ENCODE results near the gene PLOD2. TPM values are rescaled to one million over a fixed set of nuclear protein-coding genes. Genes with fewer than 3 reads are reported as not detected.

The PLOD2 gene
- total RNA-seq, 2 experiments from 2014 or later: 1.1 to 1.3 TPM

DNA sequence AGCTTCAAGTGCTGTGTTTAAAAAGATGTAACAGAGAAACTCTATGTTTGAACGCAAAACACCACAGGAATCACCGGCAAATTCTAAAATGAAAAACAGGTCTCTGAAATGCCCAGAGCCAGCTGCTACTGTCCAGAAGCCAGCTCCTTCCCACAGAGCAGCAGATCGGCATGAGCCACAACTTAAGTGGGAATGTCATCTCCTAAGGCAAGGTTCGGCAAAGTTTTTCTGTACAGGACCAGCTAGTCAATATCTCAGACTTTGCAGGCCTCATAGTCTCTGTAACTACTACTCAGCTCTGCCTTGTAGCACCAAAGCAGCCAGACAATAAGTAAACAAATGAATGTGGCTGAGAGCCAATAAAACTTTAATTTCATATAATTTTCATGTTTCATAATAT, 4.9 kb downstream of the PLOD2 start:
- no peak overlapping the region for H3K4me3 Mint-ChIP-seq
- ATAC-seq: no peak
- H3K27me3 Mint-ChIP-seq: peaks cover 21% of the 10 kb centered on the region
- ChIA-PET POLR2A (interaction anchor here (0.6 kb wide), 1 partner anchor 709 kb away, joined by 6 read pairs; no protein-coding TSS in a partner anchor), CTCF (interaction anchor here (0.9 to 1.0 kb wide), 2 partner anchors 10 to 33 kb away, joined by 3 read pairs; no protein-coding TSS in a partner anchor)
- no peak overlapping the region for H3K27ac Mint-ChIP-seq
- intact Hi-C loops (cut with DNase I, micrococcal nuclease): no loop called here
- no peaks in the 10 kb centered on the region for H3K9me3 Mint-ChIP-seq (ENCODE audit: low read depth)
- H3K4me1 Mint-ChIP-seq: peaks cover 7% of the 10 kb centered on the region
- no peaks in the 10 kb centered on the region for H3K36me3 Mint-ChIP-seq (ENCODE audit: low read depth)
- no peak for DNase-seq

DNA sequence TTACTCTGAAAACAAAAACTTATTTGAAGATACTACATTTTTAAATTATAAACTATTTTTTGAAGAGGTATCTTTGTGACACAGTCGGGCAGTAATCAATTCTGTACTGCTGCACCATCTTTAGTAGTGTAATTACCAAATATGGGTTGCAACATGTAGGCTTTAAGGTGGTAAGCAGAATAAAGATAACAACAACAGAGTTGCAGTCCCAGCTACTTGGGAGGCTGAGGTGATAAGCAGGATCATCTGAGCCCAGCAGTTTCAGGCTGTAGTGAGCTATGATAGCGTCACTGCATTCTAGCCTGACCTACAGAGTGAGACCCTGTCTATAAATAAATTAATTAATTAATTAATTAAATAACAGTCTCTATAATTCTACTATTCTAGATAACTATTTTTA, 6.0 kb downstream of the PLOD2 start:
- Mint-ChIP-seq H3K36me3 (ENCODE audit: low read depth) (no peaks in the 10 kb centered on the region), H3K4me3 (no peak overlapping the region), H3K4me1 (peaks cover 2% of the 10 kb centered on the region), H3K27me3 (peaks cover 16% of the 10 kb centered on the region), H3K9me3 (ENCODE audit: low read depth) (no peaks in the 10 kb centered on the region), H3K27ac (no peak overlapping the region)
- no peak for DNase-seq
- CTCF ChIA-PET: interaction anchor here (1.0 kb wide), 1 partner anchor 9 kb away, joined by 3 read pairs; no protein-coding TSS in a partner anchor
- no peak for ATAC-seq
- intact Hi-C loops (cut with DNase I, micrococcal nuclease): no loop called here
- POLR2A ChIA-PET: no interaction called here

DNA sequence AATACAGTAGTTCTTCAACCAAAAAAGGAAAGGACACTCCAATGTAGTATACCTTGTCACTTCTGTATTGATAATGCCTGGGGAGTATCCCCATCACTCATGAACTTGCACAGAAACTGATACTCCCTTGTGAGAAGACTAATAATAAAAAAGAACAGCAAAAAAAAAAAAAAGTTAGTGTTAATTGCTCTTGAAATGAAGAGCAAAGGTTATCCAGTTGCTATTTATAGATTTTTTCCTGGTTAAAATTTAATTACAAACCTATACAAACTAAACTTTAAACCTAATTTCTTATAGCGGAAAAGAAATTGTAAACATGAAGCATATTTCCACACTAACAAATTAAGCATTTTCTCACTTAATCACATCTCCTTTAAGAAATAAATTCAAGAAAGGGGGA, 6.7 kb downstream of the PLOD2 start:
- no peak for DNase-seq
- no peak overlapping the region for H3K4me3 Mint-ChIP-seq
- H3K27ac Mint-ChIP-seq: no peak overlapping the region
- no peaks in the 10 kb centered on the region for H3K4me1 Mint-ChIP-seq
- intact Hi-C loops (cut with DNase I, micrococcal nuclease): no loop called here
- ATAC-seq: no peak
- POLR2A ChIA-PET: no interaction called here
- no peaks in the 10 kb centered on the region for H3K9me3 Mint-ChIP-seq (ENCODE audit: low read depth)
- H3K27me3 Mint-ChIP-seq: peaks cover 13% of the 10 kb centered on the region
- CTCF ChIA-PET: no interaction called here
- H3K36me3 Mint-ChIP-seq (ENCODE audit: low read depth): no peaks in the 10 kb centered on the region

DNA sequence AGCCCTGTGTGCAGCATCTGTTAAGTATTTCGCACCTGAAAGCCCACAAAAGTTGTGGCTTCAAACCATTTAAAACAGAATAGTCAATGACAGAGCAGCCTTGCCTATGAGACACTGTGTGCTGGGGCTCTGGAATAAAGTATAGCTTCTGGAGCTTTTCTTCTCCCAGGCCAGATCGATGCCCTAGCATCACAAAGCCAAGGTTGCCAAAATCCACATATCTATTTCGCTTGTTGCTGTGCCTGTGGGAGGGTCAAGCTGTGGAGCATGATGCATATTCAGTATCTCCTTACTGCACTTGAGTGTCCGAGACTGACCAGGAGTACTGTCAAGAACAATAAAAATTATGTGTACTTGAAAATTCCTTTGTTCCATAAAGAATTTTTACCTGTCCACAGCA, 7.6 kb downstream of the PLOD2 start:
- no peak overlapping the region for H3K27ac Mint-ChIP-seq
- no peak overlapping the region for H3K4me3 Mint-ChIP-seq
- no peaks in the 10 kb centered on the region for H3K36me3 Mint-ChIP-seq (ENCODE audit: low read depth)
- ATAC-seq (no peak), DNase-seq (no peak)
- no peaks in the 10 kb centered on the region for H3K9me3 Mint-ChIP-seq (ENCODE audit: low read depth)
- ChIA-PET POLR2A (no interaction called here), CTCF (no interaction called here)
- intact Hi-C loops (cut with DNase I, micrococcal nuclease): no loop called here
- no peaks in the 10 kb centered on the region for H3K4me1 Mint-ChIP-seq
- H3K27me3 Mint-ChIP-seq: peaks cover 9% of the 10 kb centered on the region

DNA sequence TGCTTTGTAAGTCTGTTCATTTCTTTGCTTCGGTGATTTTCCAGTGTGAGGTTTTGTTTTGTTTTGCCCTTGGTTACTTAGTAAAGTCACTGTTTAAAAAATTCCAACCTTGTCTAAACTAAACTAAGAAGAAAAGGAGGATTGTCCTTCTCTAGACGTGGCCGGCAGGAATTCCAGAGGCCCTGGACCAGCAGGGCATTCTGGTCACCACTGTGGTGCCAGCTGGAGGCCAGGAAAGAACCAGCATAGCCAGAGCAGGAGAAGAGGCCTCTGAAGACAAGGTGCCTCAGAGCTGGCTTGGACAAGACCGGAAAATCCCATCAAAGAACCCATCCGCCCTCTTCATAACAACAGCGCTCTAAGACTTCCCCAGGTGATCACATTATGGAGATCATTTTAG, 8.2 kb downstream of the PLOD2 start:
- ATAC-seq (no peak), DNase-seq (no peak)
- ChIA-PET CTCF (no interaction called here), POLR2A (no interaction called here)
- intact Hi-C loops (cut with DNase I, micrococcal nuclease): no loop called here
- H3K9me3 Mint-ChIP-seq (ENCODE audit: low read depth): no peaks in the 10 kb centered on the region
- no peaks in the 10 kb centered on the region for H3K36me3 Mint-ChIP-seq (ENCODE audit: low read depth)
- no peaks in the 10 kb centered on the region for H3K4me1 Mint-ChIP-seq
- no peak overlapping the region for H3K27ac Mint-ChIP-seq
- no peak overlapping the region for H3K4me3 Mint-ChIP-seq
- H3K27me3 Mint-ChIP-seq: peaks cover 9% of the 10 kb centered on the region

DNA sequence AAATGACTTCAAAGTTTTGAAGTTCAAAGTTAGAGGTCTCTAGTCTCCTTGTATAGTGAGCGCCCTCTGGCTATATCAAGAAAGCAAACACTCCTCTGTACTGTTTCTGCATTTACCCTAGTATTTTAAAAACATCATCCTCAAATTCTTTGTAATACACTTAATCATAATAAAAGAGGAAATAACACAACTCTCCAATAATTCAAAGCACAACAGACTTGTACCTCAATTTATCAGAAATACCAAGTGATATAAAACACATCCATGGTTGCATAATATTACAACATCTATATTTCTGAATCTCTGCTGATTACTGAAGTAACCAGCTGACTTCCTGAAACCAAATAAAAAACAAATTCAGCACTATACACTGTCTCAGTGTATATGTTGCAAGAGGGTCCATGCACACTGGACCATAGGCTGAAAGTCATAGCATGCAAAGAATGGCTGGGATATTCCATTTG, 12.5 kb downstream of the PLOD2 start:
- no peak for ATAC-seq

DNA sequence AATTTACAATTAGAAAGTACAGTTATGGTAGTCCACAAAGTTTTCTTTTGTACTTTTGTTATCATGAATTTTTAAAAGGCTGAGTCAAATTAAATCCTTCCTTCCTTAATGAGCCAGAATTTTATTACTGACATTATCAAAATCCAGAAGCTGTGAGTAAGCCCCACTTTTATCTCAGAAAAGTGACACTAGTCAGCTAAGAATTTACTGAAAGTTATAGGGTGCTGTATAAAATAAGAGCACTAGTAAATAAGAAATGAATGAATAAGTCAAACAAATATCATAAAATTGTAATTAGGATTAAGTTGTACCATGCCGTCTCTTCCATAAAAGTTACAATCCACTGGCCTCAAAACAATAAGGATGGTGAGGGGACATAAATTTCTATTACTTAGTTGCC, 15.3 kb downstream of the PLOD2 start:
- no peak for ATAC-seq
- no peaks in the 10 kb centered on the region for H3K4me1 Mint-ChIP-seq

More for the DNA sequence above, 12.5 kb downstream of the PLOD2 start:
- ChIA-PET CTCF (no interaction called here), POLR2A (no interaction called here)
- intact Hi-C loops (cut with DNase I, micrococcal nuclease): no loop called here
- Mint-ChIP-seq H3K4me1 (no peaks in the 10 kb centered on the region), H3K27me3 (peaks cover 6% of the 10 kb centered on the region), H3K27ac (no peak overlapping the region), H3K9me3 (ENCODE audit: low read depth) (no peaks in the 10 kb centered on the region), H3K4me3 (no peak overlapping the region), H3K36me3 (ENCODE audit: low read depth) (no peaks in the 10 kb centered on the region)
- DNase-seq: no peak

DNA sequence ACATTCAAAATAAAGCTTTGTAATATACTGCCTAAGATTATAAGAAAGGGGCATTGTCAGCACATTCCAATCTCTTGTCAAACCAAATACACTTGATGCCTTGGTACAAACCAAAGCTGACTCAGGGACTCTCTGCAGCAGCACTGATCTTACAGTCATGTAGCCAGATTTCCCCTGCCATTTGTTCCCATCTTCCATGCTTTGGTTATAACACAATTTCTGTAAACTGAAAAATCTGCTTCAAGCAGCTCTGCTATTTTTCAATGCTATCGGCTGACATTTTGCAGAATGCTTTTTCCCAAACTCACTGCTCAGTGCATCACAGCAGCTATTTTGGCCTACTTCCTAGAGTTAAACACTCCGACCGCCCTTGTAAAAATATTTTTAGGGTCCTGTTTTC, 18.2 kb downstream of the PLOD2 start:
- Mint-ChIP-seq H3K9me3 (ENCODE audit: low read depth) (no peaks in the 10 kb centered on the region), H3K27me3 (peaks cover 3% of the 10 kb centered on the region), H3K4me3 (no peak overlapping the region), H3K27ac (no peak overlapping the region), H3K4me1 (no peaks in the 10 kb centered on the region), H3K36me3 (ENCODE audit: low read depth) (no peaks in the 10 kb centered on the region)
- ChIA-PET CTCF (no interaction called here), POLR2A (no interaction called here)
- ATAC-seq (no peak), DNase-seq (no peak)
- intact Hi-C loops (cut with DNase I, micrococcal nuclease): no loop called here

More for the DNA sequence above, 15.3 kb downstream of the PLOD2 start:
- Mint-ChIP-seq H3K4me3 (no peak overlapping the region), H3K36me3 (ENCODE audit: low read depth) (no peaks in the 10 kb centered on the region), H3K9me3 (ENCODE audit: low read depth) (no peaks in the 10 kb centered on the region), H3K27ac (no peak overlapping the region), H3K27me3 (peaks cover 3% of the 10 kb centered on the region)
- POLR2A ChIA-PET: no interaction called here
- intact Hi-C loops (cut with DNase I, micrococcal nuclease): no loop called here
- DNase-seq: no peak
- CTCF ChIA-PET: interaction anchor here (0.8 to 1.2 kb wide), 2 partner anchors 10 to 80 kb away, joined by 3 read pairs; no protein-coding TSS in a partner anchor

DNA sequence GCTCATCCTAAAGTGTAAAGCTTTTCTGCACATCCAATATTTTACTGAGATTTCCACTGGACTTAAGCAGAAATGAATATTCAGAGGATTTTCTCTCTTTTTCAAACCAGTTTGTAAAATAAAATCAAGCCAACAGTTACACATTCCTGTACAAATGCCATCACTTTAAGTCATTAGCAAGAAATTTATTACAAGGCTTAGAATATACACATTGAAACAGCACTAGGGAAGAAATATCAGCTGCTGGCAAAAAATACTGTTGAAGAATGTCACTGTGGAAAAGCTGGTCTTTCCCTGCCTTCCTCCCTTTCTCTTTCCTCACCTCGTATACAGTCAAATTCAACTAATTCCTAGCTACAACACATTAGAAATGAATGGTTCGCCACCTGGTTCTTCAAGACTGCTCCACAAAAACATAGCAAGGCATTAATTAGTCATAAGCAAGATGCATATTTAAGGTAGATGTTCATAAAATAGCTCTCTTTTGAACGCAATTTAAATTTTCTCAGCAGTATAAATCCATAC, 21.3 kb downstream of the PLOD2 start:
- DNase-seq (no peak), ATAC-seq (no peak)
- Mint-ChIP-seq H3K9me3 (ENCODE audit: low read depth) (no peaks in the 10 kb centered on the region), H3K36me3 (ENCODE audit: low read depth) (no peaks in the 10 kb centered on the region), H3K27me3 (peaks cover 3% of the 10 kb centered on the region), H3K4me3 (no peak overlapping the region), H3K27ac (no peak overlapping the region), H3K4me1 (no peaks in the 10 kb centered on the region)
- intact Hi-C loops (cut with DNase I, micrococcal nuclease): no loop called here
- CTCF ChIA-PET: no interaction called here
- POLR2A ChIA-PET: no interaction called here

DNA sequence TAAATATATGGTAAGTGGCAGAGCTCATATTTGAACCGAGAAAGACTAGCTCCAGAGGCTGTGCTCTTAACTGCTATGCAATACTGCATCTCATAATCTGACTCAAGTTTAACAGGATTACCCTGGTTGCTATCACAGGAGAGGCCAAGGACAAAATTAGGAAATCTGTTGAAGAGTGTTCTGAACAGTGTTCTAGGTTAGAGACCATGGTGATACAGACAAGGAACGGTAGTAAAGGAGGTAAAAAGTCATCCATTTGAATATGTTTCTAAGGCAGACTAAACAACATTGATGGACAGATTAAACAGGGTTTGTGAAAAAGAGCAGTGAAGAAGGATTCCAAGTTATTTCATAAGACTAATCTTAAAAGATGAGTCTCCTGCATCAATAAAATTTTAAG, 22.1 kb downstream of the PLOD2 start:
- ChIA-PET CTCF (no interaction called here), POLR2A (no interaction called here)
- DNase-seq: no peak
- Mint-ChIP-seq H3K27me3 (peaks cover 2% of the 10 kb centered on the region), H3K9me3 (ENCODE audit: low read depth) (no peaks in the 10 kb centered on the region), H3K27ac (no peak overlapping the region), H3K4me1 (no peaks in the 10 kb centered on the region), H3K36me3 (ENCODE audit: low read depth) (no peaks in the 10 kb centered on the region), H3K4me3 (no peak overlapping the region)
- intact Hi-C loops (cut with DNase I, micrococcal nuclease): no loop called here
- ATAC-seq: no peak

DNA sequence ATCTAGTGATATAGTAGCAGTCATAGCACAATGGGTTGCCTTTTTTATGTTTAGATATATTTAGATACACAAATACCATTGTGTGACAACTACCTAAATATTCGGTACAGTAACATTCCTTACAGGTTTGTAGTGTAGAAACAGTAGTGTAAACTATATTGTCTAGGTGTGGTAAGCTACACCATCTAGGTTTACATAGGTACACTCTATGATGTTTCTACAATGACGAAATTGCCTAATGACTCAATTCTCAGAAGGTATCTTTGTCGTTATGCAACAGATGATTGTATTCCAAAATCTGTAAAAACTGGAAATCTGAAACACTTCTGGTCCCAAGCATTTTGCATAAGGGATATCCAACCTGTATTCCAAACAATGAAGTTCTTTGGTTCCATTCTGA, 24.3 kb downstream of the PLOD2 start:
- intact Hi-C loops (cut with DNase I, micrococcal nuclease): no loop called here
- no peak for DNase-seq
- Mint-ChIP-seq H3K9me3 (ENCODE audit: low read depth) (no peaks in the 10 kb centered on the region), H3K4me1 (no peaks in the 10 kb centered on the region), H3K27ac (no peak overlapping the region), H3K27me3 (no peaks in the 10 kb centered on the region), H3K4me3 (no peak overlapping the region), H3K36me3 (ENCODE audit: low read depth) (no peaks in the 10 kb centered on the region)
- ATAC-seq: no peak
- ChIA-PET CTCF (no interaction called here), POLR2A (no interaction called here)

DNA sequence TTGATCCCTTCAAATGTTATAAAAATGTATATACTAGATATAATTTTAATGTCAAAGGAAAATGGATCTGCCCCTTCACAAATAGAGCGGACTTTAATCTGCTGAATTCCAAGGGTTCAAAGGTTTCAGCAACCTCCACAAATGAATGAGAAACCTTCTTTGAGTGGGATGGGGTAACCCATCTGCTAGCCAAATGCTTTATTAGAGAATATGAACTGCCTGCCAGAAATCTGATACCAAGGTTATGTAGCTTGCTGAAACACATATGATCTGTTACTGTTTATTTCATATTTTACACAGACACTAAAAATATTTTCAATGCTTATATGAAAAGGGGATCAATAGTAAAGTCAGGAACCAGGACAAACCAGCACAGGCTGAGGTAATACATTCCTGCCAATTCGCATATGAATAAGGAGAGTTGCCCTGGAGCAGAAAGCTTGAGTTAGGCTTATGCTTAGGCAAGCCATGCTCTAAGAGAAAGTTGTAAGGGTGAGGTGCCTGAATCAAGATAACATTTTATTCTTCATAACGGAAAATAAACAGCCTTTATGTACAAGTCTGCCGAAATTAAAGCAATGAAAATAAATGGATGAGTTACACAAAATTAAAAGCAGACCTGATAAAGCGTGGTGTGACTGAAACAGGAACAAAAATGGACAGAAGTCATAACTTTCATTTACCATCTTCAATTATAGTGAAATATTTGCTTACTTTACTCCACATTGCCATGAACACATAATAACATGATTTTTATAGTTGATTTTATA, 26.5 kb downstream of the PLOD2 start:
- intact Hi-C loops (cut with DNase I, micrococcal nuclease): no loop called here
- Mint-ChIP-seq H3K27ac (no peak overlapping the region), H3K27me3 (no peaks in the 10 kb centered on the region), H3K36me3 (ENCODE audit: low read depth) (no peaks in the 10 kb centered on the region), H3K9me3 (ENCODE audit: low read depth) (no peaks in the 10 kb centered on the region), H3K4me1 (no peaks in the 10 kb centered on the region), H3K4me3 (no peak overlapping the region)
- ChIA-PET POLR2A (no interaction called here), CTCF (no interaction called here)
- no peak for ATAC-seq
- DNase-seq: no peak
